Testis (tissue), 2 donors: ENCODE results near the gene GTF2F1.

ENCODE experiments used
- CTCF ChIP-seq, 3 experiments: fragments of 450-650 bp in 2 of 3; fragments of 200-600 bp in 1 of 3; sonication (generic) in 1 of 3; IDR thresholded peaks; one replicate each; pipeline ENCODE4 v1.5.1; 2016 to 2019; ENCODE audit warnings: antibody characterized with exemption in 3 of 3, mild to moderate bottlenecking in 2 of 3, moderate library complexity in 1 of 3
- POLR2A ChIP-seq: fragments of 450-650 bp; IDR thresholded peaks from one replicate; pipeline ENCODE4 v1.6.1; 2017; ENCODE audit warnings: antibody characterized with exemption, mild to moderate bottlenecking, moderate library complexity

GRCh38 chr19:6359568-6360341 lies 33.2 kb downstream of the GTF2F1 start:
- TF ChIP-seq POLR2A (no peak), CTCF (IDR thresholded peaks at IDR 0.05) (no peak)
